Measurements from ENCODE around the gene PRX.
"Not testable (repeated sequence)": the region's sequence is repeated elsewhere in the genome, so short reads cannot be mapped to it uniquely, and the experiment has no call there.

The PRX gene

GRCh38 chr19:40413291-40413845 lies at the start of gene PRX:
Gene PRX (minus strand): TSS chr19:40413378. CDS start chr19:40407932, 5,446 bp downstream.
- DNase-seq: no peak

- no peak for DNase-seq
These were observed 48.6 kb upstream of the PRX start for GRCh38 chr19:40461669-40462221.

- DNase-seq: no peak
These were observed 47.0 kb upstream of the PRX start for GRCh38 chr19:40460185-40460584.

GRCh38 chr19:40458597-40458974 lies 45.4 kb upstream of the PRX start:
- no peak for DNase-seq

- no peak for DNase-seq
These were observed 44.9 kb upstream of the PRX start for GRCh38 chr19:40457953-40458596.

- no peak for DNase-seq
These were observed 43.9 kb upstream of the PRX start for GRCh38 chr19:40457048-40457447.

- not testable (repeated sequence) for DNase-seq
These were observed 40.8 kb upstream of the PRX start for GRCh38 chr19:40453943-40454342.

- no peak for DNase-seq
These were observed 40.1 kb upstream of the PRX start for GRCh38 chr19:40453151-40453735.

GRCh38 chr19:40452016-40452415 lies 38.8 kb upstream of the PRX start:
- no peak for DNase-seq

- no peak for DNase-seq
These were observed 37.5 kb upstream of the PRX start for GRCh38 chr19:40450664-40451063.

GRCh38 chr19:40449506-40449905 lies 36.3 kb upstream of the PRX start:
- no peak for DNase-seq

GRCh38 chr19:40446263-40446784 lies 33.1 kb upstream of the PRX start:
- DNase-seq: no peak

- no peak for DNase-seq
These were observed 32.6 kb upstream of the PRX start for GRCh38 chr19:40445780-40446262.

GRCh38 chr19:40444825-40445312 lies 31.7 kb upstream of the PRX start:
- DNase-seq: no peak

GRCh38 chr19:40444000-40444824 lies 31.0 kb upstream of the PRX start, which contains the start of gene SERTAD3:
Gene SERTAD3 (minus strand): TSS chr19:40444335. CDS start chr19:40442080, 2,255 bp downstream.
- DNase-seq: peak; percentile 96

- peak; percentile 97 for DNase-seq
These were observed 30.2 kb upstream of the PRX start for GRCh38 chr19:40443131-40443999.

- no peak for DNase-seq
These were observed 29.4 kb upstream of the PRX start for GRCh38 chr19:40442328-40443130.

- no peak for DNase-seq
These were observed 28.6 kb upstream of the PRX start for GRCh38 chr19:40441719-40442253.

- no peak for DNase-seq
These were observed 25.1 kb upstream of the PRX start for GRCh38 chr19:40438284-40438683.

Measured in midbrain (tissue), 1 donor.